Stimulated activated CD4-positive, alpha-beta T cell treated with anti-CD3 and anti-CD28 coated beads, Interleukin-1b, Interleukin-23, amount 100 ng/mL, for 48 hours (primary cell): ENCODE measurements around the gene CAMK2G.

Experiments
- DNase-seq: peaks from one replicate; pipeline ENCODE4 v3.0.0-alpha.2; 2020

The CAMK2G gene

DNA sequence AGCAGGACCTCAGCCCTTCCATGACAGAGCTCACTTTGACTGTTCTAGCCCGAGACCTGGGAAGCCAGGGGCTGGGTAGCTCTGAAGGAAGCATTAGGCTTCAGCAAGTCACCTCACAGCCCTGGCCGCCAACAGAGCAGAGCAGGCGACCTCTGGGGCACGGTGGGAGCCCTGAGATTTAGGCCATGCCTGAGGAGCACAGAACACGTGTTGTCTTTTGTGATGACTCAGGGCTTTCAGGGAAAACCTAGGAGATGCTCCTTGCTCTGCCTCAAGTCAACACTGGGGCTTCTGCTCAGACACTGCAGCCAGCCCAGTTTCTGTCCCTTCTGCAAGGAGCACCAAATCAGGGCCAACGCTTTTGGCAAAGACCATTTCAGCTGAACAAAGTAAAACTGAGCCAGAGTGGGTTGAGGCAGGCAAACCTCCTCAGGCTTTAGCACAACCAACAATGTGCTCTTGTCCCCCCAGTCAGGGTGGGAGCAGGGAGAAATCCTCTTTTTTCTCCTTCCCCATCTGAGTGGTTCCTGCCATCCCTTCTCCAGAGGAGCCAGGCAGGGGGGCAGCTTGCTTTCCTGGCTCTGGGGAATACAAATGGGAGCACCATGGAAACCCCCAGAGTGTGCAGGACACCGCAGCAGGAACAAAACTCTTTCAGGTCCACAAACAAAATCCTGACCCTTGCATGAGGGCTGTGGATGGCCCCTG, 14.4 kb downstream of the CAMK2G start:
- DNase-seq, result no peak

DNA sequence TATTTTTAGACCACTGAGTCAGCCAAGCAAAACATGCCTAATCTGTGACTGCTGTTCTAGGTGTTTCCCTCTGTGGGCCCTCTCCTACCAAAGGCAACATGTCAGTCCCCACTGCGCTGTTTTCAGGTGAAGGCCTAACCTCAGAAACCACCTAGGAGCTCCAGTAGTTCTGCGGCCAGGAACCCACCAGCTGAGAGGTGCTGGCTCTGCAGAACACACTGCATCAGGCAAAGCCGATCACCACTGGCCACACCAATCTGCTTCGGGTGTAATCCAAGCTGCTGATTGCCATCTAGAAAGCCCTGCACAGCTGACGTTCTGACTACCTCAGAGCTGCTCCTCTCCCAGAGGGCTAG, 14.9 kb downstream of the CAMK2G start:
- DNase-seq, result peak; percentile 38

DNA sequence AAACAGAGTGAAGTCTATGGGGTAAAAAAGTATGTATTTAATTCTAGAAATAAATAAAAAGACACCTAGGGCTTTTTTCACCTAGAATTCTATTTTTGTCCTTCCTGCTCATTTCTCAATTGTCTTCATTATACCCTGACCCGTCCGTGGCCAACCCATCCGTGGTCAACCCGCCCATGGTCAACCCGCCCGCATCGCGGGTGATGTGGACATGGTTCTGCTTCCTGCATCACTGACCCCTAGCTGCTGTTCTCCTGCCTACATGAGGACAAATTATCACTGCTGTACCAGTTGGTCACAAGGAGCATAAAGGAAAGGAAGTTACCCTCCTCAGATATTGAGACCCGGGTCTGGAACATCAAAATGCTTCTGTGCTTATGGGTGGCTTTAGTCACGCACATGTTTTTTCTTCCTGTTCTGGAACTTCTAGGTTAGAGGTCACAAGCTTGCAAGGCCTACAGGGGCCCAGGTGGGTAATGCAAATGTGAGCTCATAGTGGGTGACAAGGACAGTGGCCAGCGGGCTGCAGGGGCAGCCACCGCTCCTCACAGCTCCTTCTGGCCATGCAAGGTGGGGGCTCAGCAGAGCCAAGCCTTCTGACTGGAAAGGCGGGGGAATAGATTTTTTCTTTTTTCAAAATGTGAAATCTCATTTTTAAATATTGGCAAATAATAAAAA, 15.5 kb downstream of the CAMK2G start:
- DNase-seq, result no peak

DNA sequence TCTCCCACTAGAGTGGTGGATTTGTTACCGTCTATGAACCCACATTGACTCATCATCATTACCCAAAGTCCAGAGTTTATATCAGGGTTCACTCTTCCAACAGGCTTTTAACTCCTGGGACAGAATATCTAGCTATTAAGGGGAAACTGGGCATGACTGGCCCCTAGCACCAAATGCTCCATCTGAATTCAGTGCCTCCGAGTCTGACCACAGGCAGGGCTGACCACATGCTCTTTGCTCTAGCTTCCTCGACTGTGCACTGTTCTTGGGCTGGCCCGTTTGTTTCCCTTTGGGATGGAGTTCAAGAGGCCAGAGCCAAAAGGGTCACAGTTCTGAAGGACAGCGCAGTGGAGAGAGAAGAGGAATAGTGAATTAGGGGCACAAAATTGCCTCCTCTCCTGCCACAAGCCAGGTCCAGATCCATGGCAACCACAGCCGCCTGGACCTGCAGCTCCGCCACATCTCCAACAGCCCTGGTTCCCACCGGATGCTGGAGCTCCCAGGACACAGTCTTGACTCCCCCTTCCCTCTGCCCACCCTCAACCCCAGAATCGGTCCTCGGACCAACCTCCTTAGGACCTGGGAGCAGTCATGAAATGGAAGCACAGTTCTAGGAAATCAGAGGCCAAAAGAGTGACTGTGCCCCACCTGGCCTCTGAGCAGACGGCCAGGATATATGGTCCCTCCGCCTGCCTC, 16.2 kb downstream of the CAMK2G start:
- no peak for DNase-seq

DNA sequence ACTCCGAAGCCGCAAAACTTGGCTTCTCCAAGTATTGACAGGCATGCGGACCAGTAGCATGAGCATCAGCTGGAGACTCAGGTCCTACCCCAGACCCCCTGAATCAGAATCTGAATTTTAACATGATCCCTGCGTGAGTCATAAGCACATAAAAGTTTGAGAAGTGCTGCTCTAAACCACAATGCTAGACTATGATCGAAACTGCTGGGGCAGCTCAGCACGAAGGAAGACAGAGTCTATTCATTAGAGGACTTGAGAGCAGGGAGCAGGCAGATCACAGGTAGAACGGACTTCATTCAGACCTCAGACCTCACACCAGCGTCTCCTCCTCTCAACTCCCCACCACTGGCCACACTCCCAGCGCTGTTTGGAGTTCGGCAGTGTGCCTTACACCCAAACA, 16.9 kb downstream of the CAMK2G start:
- DNase-seq, result peak; percentile 54

DNA sequence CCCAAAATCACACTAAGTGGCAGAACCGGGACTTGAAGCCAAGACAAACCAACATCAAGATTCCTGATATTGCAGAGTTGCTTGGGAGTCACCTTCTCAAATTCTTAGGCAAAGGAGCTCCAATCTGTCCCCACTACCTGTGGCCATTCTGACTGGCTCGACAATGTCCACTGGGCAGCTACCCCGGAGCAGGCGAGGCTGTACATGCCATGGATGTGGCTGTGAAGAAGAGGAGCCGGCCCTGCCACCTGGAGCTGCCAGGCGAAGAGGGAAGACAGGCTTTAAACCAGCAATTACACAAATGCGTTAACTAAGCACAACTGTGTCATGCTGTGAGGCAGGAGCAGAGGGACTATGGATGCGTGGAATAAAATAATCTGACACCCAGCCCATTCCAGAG, 18.1 kb downstream of the CAMK2G start:
- DNase-seq, result no peak

DNA sequence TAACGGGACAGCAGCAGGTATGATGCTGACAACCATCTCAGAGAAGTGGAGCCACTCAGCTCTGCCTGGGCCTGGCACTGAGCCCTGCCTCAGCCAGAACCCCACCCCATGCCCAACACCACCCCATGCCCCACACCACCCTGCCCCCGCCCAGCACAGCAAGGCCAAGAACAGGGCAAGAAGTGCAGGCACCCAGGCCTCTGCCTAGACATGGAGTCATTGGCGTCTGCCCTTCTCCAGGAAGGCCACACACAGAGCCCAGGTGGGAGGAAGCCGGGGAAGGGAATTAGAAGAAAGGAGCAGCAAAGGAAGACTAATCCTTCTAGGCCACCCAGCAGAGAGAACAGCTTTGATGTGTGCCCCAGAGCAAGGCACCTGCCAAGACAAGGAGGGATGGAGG, 18.9 kb downstream of the CAMK2G start:
- no peak for DNase-seq

DNA sequence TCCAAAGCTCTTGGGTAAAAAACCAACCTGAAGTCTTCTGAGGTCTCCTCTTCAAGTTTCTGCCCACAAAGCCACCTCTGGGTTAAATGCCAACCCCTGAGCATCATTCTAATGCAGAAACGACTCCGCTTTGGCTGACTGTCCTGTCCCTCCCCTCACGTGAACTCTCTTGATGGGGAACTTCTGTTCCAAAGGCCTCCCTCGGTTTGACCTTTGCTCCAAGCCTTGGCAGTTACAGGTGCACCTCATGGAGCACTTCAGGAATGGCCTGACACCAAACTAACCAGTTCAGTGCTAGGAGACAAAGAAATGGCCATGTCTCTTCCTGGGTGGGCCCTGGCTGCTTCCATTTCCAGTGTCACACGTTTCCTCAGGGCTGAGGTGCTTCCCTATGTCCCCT, 20.0 kb downstream of the CAMK2G start:
- no peak for DNase-seq

DNA sequence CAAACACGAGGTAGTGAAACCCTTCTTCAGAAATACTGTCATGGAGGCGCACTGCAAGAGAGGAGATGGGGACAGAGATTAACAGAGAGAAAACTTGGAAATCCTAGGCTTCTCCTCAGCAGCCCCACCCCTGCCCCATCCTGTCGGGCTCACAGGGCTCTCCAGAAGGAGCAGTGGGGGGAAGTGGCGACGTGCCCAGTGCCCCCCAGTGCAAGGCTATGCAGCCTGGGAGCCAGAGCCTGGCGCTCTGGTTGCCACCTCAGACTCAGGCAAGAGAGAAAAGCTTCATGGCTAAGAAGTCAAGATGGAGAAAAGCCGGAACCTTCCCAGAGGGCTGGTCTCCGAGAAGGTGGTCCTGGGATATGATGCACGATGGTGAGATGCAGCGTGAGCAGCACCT, 21.2 kb downstream of the CAMK2G start:
- DNase-seq, result no peak

DNA sequence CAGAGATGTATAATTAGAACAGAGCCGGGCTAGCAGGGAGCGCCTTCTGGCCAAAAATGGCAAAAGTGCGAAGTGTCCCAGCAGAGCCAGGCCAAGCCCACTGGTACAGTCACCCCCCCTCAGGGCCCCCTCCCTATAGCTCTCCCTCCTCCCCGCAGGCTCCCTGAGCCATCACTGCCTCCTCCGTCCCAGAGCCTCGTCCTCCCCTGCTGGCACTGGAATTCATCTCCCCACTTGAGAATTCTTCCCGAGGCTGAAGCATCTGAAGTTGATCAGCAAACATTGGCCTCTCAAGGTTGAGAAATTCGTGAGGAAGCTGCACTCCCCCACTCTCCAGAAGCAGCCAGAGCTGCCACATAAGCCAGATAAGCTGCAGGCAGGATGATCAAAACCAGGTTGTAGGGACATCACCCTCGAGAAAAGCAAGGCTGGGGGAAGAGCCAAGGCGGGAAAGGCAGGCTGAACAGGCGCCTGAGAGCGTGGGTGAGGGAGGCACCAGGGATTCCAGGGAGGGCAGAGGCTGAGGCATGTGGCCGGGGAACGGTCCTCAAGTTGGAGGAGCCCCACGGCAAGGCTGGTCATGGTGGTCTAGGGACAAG, 23.4 kb downstream of the CAMK2G start:
- no peak for DNase-seq

DNA sequence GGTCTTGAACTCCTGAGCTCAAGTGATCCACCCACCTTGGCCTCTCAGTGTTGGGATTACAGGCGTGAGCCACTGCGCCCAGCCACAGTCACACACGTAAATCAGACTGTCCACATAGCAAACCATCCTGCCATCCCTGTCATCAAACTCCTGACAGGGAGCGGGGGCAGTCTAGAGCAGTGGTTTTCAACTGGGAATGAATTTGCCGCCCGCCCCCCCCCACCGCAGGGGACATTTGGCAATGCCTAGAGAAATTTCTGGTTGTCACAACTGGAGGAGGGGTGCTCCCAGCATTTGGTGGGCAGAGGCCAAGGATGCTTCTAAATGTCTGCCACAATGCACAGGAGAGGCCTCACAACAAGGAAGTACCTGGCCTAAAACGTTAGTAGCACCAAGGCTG, 24.1 kb downstream of the CAMK2G start:
- DNase-seq, result no peak

DNA sequence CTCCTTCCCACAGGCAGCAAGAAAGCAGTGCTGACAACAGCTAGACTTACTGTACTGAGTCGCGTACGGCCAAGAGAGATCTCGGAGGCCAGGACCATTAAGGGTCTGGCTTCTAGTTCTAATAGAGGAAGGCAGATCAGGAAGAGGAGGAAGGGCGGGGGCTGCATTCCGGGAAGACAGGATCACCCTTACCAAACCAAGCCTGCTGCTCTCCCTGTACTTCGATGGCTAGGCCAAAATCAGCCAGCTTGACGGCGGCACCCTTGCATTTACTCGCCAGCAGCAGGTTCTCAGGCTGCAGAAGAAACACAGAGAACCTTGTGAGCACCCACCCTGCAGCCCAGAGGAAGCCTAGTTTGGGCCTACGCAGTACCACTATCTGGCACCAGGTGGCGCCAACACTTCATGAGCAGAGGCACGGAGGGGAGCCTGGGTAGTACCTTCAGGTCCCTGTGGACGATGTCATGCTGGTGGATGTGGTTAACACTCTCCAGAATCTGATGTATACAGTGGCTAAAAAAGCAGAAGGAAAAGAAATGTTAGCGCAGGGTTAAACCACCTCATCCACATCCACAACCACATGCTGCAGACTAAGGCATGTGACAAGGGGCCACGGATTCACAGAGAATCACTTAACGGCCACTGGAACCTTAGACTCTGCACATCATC, 25.4 kb downstream of the CAMK2G start:
- peak; percentile 90 for DNase-seq

DNA sequence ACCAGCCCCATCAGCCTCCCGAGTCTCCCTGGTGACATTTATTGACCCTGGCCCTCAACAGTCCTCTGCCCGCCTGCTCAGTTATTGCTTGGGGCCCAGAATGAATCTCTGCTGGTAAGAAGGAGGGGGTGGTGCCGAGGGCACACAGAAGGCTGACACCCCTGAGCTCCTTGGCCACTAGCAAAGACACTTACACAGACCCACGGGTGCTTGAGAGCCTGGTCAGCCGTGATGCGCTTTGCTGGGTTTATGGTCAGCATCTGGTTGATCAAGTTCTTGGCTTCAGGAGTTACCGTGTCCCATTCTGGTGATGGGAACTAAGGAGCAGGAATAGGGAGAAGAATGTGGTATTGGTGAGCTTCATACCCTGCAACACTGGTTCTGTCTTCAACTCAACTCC, 27.3 kb downstream of the CAMK2G start:
- DNase-seq, result no peak

DNA sequence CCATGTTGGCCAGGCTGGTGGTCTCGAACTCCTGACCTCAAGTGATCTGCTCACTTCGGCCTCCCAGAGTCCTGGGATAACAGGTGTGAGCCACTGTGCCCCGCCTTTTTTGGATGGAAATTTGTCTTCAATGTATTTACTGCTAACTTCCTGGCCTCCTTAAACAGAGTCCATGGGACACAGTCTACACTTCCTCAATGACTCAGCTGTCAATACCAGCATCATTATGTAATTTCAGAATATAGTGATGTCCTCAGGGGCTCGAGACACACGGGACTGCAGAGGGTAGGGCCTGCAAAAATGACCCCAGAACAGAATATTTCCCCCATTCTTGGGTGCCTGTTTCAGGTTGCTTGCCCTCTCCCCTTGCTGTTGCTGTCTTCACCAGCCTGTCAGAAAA, 31.1 kb downstream of the CAMK2G start:
- no peak for DNase-seq

DNA sequence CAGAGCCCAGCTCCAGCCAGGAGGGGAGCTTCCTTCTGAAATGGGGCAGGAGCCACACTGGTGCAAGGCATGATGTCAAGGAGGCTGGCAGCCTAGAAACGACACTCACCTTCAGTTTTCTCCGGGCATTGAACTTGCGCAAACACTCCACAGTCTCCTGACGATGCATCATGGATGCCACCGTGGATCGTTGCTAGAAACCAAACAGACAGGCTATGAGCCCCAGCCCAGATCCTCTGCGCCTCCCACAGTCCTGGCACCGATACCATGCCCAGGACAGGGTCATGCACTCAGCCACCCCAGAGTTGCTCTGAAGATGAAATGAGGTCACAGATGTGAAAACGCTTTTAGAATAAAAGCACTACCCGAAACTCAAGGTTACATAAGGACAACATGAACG, 32.0 kb downstream of the CAMK2G start:
- no peak for DNase-seq

DNA sequence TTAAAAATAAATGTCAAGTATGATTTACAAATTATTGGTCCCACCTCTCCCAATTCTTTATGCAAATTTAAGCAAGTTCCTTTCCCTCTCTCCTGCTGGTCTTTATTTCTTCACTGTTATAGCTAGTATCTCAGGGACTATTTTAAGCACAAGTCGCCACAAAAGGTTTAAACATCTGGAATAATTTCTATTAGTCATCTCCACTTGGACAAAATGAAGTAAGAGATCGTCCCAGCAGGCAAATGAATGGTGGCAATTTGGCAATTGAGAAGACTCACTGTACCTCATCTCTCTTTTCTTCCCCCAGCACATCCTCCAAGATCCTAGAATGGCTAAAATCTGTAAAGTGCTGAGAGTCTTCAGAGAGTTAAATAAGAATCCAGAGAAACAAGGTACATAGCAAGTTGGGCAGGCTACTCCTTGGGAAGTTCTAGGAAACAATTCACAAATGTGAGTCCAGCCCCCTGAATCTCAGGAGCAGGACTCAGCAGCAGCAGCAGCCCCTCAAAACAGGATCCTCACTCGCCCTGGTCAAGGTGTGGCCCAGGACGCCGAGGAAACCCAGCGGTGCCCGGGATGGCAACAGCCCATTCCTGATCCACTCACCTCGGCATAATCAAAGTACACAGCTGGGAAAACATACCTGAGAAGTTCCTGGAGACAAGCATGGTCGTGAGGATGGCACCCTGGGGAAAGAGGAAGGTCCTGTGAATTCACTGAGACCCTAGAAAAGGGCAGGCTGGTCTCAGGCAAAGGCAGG, 32.6 kb downstream of the CAMK2G start:
- DNase-seq, result no peak

DNA sequence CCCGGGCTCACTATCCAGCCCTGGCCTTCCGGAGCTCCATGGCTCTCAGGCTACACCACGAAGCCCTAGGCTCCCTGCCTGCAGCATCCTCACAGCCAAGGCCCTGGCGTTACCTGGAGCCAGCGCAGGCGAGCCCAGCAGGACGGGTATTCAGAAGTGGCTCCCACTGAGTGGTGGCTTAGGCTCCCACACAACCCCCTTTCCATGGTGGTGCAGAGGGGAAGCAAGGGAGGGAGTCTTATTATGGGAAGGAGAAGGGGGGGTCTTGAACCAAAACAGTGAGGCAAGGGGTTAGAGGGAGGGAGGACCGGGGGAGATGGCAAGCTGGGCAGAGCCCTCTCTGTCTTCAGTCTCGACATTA, 33.3 kb downstream of the CAMK2G start:
- DNase-seq, result no peak

DNA sequence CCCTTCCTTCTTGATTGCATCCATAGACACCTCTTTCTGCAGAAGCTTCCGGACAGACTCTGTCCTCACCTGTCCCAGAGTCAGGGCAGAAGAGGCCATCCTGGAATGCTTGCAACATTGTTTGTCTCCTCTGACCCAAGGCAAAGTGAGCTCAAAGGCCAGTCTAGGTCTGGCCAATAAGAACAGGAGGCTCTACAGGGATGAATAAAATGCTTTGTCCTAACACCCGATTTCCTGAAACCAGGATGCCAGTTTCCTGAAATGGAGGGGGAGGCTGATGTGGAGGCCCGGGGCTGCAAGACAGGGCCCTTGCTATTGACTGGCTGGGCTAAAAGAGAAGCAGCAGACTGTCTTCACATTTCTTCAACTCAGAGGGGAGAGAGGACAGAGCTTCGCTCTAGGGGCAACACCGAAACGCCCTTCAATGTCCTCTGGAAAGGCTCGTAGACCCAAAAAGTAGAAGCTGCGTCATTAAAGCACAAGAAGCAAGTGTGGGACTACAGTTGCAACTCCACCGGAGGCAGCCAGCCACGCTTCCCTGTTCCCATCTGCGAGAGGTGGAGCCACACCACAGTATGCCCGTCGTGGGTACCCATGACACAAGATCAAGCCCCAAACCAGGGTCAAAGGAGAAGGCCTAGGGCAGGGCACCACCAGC, 33.8 kb downstream of the CAMK2G start:
- no peak for DNase-seq

DNA sequence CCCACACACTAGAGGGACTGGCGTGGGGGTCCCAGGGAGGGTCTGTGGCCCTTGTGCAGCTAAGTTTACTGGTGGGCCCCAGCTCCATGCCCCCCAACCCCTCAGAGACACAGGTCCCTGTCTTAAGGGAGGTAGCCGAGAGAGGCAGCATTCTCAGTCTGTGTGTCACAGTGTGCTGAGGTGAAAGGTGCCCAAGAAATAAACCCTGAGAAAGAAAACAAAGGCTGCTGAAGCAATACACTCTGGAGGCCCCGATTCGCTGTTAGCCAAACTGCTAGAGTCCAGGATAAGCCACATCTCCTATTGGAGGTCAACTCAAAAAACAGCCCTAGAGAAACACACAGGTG, 34.3 kb downstream of the CAMK2G start:
- no peak for DNase-seq

DNA sequence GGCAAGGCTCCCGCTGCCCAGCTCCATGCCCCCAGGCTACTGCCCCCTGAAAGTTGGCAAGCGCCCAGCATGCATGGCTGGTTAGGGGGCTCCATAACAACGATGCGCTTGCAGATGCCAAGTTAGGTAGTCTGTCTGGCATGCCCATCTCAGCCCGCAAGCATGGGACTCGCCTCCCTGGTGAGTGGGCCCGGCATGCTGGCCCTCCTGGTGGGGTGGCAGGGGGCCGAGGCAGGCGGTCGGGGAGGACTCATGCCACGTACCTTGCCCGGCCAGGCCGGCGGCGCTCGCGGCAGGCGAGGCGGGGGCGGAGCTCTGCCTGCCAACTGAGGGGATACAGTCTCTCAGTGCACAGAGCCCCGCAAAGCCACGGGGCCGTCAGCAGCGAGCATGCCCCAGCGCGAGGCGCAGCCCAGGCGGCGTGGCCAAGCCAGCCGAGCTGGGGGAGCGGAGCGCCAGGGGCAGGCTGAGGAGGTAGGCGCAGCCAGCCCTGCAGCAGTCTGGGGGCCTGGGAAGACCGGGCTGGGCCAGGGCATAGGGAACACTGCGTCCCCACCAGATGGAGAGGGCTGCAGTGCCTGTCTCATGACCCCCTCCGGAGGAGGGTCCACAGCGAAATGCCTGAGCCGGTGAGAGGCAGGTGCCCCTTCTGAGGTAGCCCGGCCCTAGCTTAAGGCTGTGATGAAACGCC, 34.9 kb downstream of the CAMK2G start:
- DNase-seq, result no peak

DNA sequence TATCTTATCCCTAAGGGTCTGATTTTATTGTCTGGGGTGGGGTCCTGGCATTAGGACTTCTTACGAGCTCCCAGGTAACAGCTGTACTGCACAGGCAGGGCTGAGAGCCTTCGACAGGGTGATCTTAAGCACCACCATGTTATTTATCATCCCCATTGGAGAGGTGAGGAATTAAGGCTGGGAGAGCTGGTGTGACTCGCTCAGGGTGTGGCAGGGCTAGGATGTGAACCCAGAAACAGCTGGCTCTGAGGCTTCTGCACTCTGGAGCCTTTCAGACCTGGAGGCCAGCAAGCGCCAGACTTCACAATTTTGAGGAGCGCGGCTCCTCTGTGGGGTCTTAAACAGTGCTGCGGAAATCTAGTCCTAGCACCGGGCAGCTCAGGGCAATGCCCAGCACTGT, 35.5 kb downstream of the CAMK2G start:
- no peak for DNase-seq
